ENCODE results near the gene MUC2.

- TF ChIP-seq GABPA (tag; conservative IDR thresholded peaks at IDR 0.05; ENCODE audit: low read depth) (no peak), CTCF (IDR thresholded peaks at IDR 0.05 in 2 of 3, conservative IDR thresholded peaks at IDR 0.05 in 1 of 3; ENCODE audit: insufficient read depth in 2 of 3, low read depth in 1 of 3, low read length in 3 of 3) (no peak), ZFP91 (CRISPR knock-in tag; IDR thresholded peaks at IDR 0.05) (no peak), SREBF2 (CRISPR knock-in tag; IDR thresholded peaks at IDR 0.05) (no peak), CHD4 (IDR thresholded peaks at IDR 0.05; ENCODE audit: insufficient read depth, insufficient replicate concordance, low read depth, low read length, poor library complexity, severe bottlenecking) (no peak), EZH2 (IDR thresholded peaks at IDR 0.05; ENCODE audit: borderline replicate concordance, low read depth, low read length) (no peak), ZNF324 (CRISPR knock-in tag; IDR thresholded peaks at IDR 0.05) (no peak), TRIM28 (IDR thresholded peaks at IDR 0.05) (no peak), NCOR1 (IDR thresholded peaks at IDR 0.05) (no peak), GTF2F1 (IDR thresholded peaks at IDR 0.05; ENCODE audit: low read depth, low read length) (no peak), MTA3 (IDR thresholded peaks at IDR 0.05; ENCODE audit: borderline replicate concordance) (no peak)
Observed at GRCh38 chr11:1121331-1121812, 46.7 kb downstream of the MUC2 start.
